Non-pigmented ciliary epithelial cell (primary cell): Measurements from ENCODE around the gene CACNA1E.

Source experiments
- DNase-seq: peaks from one replicate; pipeline ENCODE4 v3.0.0-alpha.2; 2010; ENCODE audit warnings: low read depth

The CACNA1E gene

DNA sequence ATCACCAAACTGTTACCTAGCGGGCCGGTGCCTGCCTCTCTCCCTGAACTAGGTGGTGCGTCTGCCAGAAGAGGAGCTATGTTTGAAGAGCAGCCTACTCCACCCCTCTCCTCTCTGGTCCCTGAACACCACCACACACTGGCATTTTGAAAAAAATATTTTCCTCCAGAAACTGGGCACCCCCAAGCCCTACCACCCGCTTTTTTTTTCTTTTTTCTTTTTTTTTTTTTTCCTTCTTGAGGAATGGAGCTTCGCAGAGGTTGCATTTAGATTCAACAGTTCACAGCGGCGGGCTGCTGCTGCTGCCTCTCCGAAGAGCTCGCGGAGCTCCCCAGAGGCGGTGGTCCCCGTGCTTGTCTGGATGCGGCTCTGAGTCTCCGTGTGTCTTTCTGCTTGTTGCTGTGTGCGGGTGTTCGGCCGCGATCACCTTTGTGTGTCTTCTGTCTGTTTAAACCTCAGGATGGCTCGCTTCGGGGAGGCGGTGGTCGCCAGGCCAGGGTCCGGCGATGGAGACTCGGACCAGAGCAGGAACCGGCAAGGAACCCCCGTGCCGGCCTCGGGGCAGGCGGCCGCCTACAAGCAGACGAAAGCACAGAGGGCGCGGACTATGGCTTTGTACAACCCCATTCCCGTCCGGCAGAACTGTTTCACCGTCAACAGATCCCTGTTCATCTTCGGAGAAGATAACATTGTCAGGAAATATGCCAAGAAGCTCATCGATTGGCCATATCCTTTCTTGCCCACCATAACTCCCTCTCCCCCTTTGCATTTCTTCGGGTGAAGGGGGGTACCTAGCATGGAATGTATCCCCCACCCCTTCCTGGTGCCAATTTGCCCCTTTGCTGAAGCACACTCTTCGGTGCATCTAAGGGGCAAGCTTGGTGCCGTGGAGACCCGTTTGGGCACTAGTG, at the start of gene CACNA1E:
Gene CACNA1E (plus strand): TSS at position 233 of the 911 bp plus-strand sequence. CDS start 228 bp downstream, at position 461.
- no peak for DNase-seq

DNA sequence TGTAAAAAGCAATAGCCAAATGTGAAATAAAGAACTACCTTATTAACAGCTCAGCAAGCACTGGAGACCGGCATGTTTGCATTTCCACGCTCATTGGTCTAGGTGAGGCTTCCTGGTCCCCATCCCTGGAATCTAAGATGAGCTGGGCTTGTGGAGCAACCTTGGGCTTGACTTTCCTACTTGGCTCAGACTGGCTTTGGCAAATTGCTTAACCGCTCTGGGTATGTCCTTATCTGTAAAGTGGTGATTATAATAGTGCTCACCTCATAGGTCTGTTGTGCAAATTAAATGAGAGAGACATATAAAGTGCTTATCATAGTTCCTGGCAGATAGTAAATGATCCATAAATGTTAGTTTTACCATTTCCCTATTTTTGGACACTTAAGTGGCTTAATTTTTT, 49.4 kb upstream of the CACNA1E start:
- no peak for DNase-seq

DNA sequence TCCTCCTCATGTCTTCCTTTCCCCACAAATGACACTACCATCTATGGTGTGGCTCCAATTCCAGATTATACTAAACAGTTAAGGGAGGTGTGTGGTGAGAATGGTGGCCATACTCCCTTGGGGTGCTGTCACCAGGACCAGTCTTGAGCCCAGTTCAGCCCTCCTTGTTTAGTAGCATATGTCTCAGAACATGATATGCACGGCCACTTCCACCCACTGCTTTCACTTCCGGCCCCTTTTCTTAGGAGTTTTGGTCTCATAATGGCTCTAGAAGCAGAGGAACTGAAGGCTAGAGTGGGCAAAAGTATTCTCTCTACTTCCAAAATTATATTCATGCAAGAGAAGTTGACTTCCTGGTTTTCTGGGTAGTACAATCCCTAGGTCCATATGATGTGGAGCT, 45.3 kb upstream of the CACNA1E start:
- DNase-seq, result no peak

DNA sequence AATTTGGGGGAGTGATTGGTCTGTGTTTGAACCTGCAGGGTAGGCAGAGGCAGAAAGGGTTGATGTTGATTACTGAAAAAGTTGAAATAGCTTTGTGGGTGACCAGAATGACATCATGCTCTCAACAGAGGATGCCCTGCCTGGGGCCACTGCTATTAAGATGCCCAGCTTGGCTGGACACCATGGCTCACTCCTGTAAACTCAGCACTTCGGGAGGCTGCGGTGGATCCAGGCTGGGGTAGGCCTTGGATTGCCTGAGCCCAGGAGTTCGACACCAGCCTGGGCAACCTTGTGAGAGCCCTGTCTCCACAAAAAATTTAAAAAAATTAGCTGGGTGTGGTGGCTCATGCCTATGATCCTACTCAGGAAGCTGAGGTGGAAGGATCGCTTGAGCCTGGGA, 42.8 kb upstream of the CACNA1E start:
- DNase-seq, result no peak

DNA sequence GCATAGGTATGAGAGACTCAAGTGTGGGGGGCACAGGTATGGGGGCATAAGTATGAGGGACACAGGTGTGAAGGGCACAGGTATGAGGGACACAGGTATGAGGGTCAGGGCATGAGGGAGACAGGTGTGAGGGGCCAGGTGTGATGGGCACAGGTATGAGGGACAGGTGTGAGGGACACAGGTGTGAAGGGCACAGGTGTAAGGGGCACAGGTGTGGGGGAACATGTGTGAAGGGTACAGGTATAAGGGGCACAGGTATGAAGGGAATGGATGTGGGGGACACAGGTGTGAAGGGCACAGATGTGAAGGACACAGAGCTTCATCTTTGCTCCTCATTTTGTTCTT, 41.2 kb upstream of the CACNA1E start:
- DNase-seq, result no peak

DNA sequence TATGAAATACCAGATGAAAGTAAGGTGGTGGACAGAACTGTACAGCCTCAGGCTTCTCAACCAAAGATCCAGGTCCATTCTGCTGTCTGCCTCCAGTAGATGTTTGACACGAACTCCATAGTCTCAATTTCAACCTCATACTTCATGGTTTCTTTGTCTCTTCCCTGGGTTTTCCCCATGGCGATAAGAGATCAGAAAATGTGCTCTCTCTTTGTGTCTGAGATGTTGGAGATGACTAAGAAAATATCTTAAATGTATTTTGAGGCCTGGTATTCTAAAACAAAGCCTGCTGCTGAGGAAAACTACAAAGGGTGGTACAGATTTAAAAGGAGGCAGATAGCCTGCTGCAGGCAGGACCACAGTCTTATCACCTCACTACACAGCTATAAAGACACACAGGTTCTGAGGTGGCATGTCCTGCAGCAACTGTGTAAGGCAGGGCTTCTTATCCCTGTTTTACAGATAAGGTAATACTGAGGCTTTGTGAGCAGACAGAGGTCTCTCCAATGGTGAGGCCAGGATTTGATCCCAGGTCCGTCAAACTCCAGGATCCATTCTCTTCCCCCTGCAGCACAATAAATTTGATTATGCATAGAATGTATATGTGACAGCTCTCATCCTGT, 40.0 kb upstream of the CACNA1E start:
- DNase-seq, result no peak

DNA sequence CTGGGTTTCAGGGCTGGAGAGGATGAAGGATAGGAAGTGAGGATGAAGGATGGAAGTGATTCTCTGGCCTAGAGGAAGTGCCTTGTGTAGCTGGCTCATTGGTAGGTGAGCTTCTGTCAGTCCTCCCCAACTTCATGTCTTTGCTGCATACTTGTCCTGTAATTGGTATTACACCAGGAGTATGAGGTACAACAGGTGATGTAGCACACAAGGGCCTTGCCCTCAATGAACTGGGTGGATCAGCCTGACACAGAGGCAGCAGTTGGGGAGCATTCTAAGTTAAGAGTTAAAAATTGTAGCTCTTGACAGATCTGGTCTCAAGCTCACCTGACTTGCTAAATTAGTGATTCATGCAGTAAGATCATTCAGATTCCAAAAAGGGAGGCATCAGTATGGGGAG, 37.9 kb upstream of the CACNA1E start:
- no peak for DNase-seq

DNA sequence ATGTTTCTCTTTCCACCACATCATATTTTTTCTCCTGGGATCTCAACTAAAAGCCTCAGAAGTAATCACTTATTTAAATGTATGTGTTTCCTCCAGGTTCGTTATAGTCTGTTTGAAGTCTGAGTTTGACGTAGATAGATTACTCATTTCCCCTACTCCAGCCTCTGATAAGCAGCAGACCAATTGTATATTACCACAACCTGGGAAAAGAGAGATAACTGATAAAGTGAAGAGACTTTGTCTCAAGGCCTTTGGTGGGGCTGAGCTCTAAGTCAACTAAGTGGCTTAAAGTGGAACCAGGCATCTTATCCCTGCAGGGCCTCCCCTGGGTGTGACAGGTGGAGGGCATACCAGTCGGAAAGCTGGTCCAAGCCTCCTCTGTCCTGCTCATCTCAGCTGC, 34.9 kb upstream of the CACNA1E start:
- no peak for DNase-seq

DNA sequence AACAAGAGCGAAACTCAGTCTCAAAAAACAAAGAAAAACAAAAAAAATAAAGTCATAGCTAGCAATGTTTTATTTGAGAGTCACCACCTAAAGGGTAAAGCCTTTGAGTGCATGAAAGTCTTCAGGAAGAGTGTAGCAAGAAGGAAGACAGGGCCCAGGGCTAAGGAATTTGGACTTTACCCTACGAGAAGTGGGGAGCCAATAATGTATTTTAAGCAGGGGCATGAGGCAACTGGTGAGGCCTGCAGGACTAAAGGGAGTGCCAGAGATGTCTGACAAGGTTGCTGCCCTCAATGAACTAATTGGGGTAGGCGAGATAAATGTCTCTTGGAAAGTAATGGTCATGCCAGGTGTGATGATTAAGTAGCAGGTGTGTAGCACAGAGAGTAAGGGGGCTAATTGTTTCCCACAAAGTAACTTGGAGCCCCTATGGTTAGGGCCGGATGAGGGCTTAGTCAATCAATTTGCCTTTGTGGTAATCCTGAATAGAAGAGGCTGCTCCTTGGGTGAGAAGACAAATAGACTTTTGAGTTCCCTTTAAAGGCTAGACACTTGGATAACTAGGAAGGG, 31.6 kb upstream of the CACNA1E start:
- DNase-seq, result no peak

DNA sequence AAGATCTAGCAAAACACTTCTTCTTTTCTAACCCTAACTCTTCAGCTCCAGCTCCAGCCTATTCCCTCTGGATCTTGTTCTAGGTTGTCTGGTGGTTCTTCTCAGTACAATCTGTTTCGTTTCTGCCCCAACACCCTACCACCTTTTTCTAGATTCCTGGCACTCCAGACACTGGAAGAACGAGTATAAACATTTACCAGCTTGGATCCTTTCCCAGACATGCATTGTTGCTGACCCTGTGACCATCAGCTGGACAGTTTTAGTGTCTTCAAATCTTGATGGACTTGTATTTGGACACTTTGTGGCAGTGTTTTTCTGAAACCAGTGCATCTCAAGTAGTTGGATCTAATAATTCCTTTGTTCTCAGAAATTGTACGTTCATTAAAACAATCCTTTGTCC, 30.6 kb upstream of the CACNA1E start:
- no peak for DNase-seq

DNA sequence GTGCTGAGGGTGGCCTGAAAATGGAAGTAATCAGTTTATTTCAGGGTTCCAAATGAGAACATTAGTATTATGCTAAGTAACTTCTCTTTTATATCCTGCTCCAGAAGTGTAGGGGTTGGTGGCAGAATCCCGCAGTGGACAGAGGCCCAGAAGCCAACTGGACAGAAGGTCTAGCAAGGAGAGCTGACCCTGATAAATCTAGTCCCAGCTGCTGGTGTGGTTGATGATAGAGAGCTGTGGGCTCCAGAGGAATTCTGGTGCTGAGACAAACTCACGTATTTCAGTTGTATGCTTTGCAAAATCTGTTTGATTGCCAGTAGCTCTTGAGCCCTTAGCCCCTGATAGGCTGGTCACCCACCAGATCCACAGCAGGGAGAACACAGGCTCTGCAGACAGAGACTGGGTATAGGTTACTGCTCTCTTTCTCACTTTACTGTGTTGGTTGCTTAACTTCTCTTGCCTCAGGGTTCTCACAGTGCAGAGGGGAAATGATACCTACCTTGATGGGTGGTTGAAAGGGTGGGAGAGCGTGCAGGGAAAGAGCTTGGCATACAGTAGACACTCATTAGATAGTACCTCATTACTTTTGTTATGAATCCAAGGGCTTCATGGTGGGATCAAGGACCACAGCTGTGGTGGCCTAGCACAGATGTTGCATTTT, 29.6 kb upstream of the CACNA1E start:
- DNase-seq, result no peak

DNA sequence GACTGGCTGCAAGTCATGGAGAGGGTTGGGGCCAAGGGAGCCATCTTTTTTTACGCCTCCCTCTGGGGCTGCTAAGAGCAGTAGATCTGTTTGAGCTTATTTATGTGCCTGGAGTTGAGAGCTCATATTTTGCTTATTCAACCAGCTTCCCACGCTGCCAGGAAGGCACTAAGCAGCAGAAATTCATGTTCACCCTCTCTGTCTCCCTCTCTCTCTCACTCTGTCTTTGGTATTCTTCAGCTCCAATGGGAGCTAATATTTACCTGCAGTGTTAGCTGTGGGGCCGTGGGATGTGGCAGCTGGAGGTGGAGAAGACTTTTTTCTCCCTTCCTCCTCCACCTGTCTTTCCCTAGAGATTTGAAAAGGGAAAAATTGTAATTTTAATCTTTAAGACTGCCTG, 26.8 kb upstream of the CACNA1E start:
- no peak for DNase-seq

DNA sequence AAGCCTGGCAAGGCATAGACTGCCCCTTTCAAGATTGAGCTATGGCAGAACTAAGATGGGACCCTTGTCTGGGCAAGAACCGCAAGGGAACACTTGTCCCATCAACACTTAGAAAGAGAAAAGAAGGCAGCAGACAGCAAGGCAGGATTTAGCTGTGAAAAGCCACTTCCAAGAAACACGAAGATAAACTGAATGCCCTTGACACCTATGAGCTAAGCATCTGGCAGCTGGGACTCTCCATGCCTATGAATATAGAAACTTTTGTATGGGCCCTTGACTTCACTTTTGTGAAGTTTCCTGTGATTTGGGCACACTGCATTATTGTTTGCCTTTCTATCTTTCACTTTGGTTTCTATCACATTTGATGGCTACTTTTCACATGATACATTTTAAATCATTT, 24.9 kb upstream of the CACNA1E start:
- no peak for DNase-seq

DNA sequence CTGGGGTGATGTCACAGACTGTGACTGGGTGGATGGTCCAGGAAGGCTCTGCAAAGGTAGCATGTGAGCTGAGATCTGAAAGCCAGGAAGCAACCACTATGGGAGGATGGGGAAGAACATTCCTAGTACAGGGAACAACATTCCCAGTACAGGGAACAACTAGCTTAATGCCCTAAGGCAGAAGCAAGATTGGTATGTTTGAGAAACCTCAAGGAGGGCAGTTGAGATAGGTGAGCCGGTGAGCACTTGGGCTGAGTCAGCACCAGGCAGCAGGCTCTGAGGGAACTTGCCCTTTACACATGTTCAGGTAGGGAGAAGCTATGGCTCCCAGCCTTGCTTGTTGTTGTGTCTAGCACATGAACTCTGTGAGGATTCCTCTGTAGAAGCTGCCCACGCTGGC, 24.2 kb upstream of the CACNA1E start:
- DNase-seq, result no peak

DNA sequence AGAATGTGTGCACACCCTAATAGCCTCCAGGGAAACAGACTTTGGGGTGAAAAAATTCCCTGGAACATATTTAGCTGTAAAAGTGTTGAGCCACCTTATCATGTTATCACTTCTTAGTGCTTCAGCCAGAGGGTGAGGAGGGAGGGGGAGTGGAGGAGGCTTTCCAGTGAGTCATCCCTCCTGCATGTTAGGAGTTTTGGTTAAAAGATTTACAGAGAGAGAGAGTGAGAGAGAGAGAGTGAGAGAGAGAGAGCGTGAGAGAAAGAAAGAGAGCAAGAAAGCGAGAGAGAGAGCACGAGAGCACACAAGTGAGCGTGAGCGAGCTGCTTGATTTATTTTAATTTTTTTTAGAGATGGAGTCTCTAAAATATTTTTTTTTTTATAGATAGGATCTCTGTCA, 13.5 kb upstream of the CACNA1E start:
- DNase-seq, result peak; percentile 60

DNA sequence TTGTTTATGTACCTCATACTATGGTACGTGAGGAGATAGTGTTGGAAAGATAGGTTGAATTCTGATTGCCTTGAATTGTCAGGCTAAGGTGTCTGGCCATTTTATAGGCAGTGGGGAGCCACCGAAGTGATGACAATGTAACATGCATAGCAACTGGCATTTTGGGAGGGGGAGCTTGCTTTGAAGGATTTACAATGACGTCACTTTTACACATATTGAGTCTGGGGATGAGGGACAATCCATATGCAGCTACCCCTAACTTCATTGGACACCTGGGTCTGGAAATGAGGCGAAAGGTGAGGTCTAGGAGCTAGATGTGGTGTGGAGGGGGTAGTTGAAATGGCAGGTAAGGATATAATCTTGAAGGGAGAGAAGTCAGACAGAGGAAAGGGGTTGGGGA, 7.7 kb upstream of the CACNA1E start:
- DNase-seq, result no peak

DNA sequence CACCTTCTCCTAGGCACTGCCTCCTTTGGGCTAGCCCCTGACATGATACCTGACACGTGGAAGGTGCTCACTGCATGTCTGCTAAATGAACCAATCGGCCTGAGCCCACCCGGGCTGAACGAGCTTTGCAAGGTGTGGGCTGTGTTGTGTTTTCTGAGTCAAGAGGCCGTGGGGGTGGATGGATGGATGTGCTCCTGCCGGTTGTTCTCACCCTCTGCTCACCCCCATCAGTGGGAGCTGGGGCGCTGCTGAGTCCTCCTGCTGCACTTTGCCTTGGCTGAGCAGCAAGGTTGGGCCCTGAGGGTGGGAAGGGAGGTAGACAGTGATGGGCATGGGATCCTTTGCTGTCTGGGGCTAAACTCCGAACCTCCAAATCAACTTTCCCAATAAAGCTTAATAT, 6.7 kb upstream of the CACNA1E start:
- DNase-seq, result no peak

DNA sequence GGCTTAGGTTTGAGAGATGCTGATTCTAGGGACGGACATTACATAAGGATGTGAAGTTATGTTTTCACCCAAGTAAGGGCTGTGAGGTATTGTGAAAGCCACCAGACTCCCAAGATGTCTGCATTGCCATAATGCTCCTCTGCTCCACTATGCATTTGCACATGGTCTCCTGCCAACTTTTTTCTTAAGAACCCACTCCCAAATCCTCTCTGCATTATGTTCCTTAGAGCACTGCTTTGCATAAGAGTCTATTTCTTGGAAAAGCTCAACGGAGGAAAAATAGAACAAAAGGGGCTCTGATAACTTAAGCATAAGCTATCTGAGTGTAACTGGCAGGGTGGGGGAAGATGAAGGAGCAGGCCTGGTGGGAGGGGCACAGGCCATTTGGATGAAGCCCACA, 5.0 kb upstream of the CACNA1E start:
- no peak for DNase-seq

DNA sequence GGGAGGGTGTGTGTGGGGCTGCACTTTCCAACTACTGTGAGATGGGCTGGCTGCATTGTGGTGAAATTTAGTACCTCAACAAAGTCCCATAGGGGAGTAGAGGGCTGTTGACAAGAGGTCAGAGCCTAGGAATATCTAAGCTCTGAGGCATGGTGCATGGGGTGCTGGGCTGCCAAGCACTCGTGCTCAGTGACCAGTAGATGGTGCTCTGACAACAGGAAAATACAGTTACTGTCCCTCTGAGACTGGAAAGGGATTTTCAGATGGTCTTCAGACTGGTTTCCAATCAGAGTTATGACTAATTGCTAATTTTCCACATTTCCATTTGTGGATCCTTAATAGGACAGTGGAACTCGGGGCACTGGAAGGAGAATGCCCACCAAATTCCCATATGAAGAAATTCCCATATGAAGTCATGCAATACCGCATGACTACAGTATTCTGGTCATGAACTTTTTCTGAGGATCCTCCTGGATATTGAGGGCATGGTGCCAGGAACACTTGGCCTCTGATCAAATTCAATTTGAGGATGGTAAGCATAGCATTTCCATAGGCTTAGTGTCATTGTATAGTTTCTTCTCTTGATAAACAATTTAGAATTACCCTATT, 4.1 kb upstream of the CACNA1E start:
- peak; percentile 26 for DNase-seq

DNA sequence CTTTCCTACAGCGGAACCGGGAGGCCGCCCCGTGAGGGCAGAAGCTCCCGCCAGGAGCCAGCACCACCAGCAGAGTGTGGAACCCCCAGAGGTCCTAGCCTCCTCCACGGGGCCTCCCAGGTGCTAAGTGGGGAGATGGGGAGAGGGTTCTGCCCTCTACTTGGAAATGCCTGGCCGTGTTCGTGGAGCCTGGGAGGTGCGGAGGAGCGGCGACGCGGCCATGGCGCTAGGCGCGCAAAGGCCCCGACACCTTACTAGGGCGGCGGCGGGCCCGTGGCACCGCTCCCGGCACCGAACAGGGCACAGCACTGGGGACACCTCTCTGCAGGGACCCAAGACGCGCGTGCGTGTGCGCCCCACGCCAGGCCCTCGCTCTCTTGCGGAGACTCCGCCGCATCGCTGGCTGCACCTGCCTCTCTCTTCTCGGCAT, 1.3 kb upstream of the CACNA1E start:
- no peak for DNase-seq

DNA sequence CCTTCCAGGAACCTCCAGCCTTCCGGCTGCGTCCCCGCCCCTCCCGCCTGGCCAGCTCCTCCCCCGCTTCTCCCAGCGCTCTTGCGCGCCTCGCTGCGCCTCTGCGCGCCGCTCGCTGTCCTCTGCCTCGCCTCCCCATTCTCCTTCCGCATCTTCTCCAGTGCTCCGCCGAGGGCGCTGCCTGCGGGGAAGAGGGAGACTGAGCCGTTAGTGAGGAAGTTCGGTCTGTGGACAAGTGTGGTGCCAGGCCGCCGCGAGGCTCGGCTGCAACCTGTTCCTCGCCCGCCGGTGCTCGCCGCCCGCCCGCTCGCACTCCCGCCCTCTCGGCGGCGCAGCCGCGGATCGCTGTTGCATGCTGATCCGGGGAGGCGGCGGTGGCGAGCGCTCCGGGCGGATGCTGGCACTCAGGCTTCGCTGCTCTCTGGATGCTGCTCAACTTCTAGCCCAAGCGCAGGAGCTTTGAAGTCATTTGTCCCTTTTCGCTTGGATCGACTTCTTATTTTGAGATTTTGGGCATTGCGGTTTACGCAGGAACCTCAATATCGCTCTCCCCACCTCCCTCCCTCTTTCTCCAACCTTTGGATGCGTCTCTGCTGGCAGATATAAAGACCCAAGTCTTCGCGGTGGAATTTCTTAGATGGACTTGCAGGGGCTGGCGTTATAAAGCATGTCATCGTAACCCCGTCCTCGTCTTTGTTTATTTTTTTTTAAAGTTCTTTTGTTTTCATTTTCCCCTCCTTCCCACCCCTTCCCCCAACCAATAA, 614 bp upstream of the CACNA1E start:
- no peak for DNase-seq

DNA sequence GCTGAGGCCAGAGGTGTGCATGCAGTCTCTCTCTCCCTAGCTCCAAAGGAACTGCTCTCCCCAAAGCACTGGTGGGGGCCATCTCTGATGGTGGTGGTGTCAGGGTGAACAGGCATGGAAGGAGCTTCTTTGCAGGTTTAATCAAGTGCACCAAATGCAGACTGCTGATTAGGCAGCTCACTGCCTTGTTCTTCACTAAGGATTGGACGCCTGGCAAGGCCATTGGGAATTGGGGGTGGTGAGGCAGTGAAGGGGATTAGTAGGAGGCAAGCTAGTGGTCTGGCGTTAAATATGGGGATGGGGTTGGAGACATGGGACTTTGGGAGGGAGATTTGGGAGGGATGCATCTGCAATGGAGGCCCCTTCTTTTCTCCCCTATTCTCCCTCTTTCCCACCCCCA, 1.5 kb downstream of the CACNA1E start:
- DNase-seq, result no peak
